ENCODE measurements around the gene MYBPC2. TPM values are rescaled to one million over a fixed set of nuclear protein-coding genes. Genes with fewer than 3 reads are reported as not detected.
A peak's percentile ranks its signal among the peaks of the same experiment; 100 is the strongest.
"Not testable (repeated sequence)": the region's sequence is repeated elsewhere in the genome, so short reads cannot be mapped to it uniquely, and the experiment has no call there.

The MYBPC2 gene
- total RNA-seq, 1 experiment from 2014 or later: 0.11 TPM

- no peak for DNase-seq (ENCODE audit: low read depth)
These were observed 25.8 kb downstream of the MYBPC2 start for GRCh38 chr19:50458396-50459066.

GRCh38 chr19:50459067-50459456, 26.4 kb downstream of the MYBPC2 start:
- DNase-seq (ENCODE audit: low read depth): no peak

GRCh38 chr19:50459638-50460037, 26.9 kb downstream of the MYBPC2 start:
- DNase-seq (ENCODE audit: low read depth): no peak

- peak; percentile 38 for DNase-seq (ENCODE audit: low read depth)
These were observed 27.6 kb downstream of the MYBPC2 start for GRCh38 chr19:50460161-50460765.

- peak; percentile 58 for DNase-seq (ENCODE audit: low read depth)
These were observed 28.6 kb downstream of the MYBPC2 start for GRCh38 chr19:50461066-50461875.

- DNase-seq (ENCODE audit: low read depth): no peak
These were observed 30.3 kb downstream of the MYBPC2 start for GRCh38 chr19:50462970-50463369.

GRCh38 chr19:50464348-50464747, 31.7 kb downstream of the MYBPC2 start:
- DNase-seq (ENCODE audit: low read depth): no peak

- no peak for DNase-seq (ENCODE audit: low read depth)
These were observed 32.3 kb downstream of the MYBPC2 start for GRCh38 chr19:50465000-50465399.

- DNase-seq (ENCODE audit: low read depth): peak; percentile 7
These were observed 33.5 kb downstream of the MYBPC2 start for GRCh38 chr19:50465986-50466705.

GRCh38 chr19:50466706-50467039, 34.0 kb downstream of the MYBPC2 start:
- no peak for DNase-seq (ENCODE audit: low read depth)

- DNase-seq (ENCODE audit: low read depth): no peak
These were observed 34.9 kb downstream of the MYBPC2 start for GRCh38 chr19:50467566-50467965.

GRCh38 chr19:50468818-50469217, 36.1 kb downstream of the MYBPC2 start:
- DNase-seq (ENCODE audit: low read depth): no peak

GRCh38 chr19:50473336-50473735, 40.6 kb downstream of the MYBPC2 start:
- not testable (repeated sequence) for DNase-seq (ENCODE audit: low read depth)

- DNase-seq (ENCODE audit: low read depth): no peak
These were observed 42.4 kb downstream of the MYBPC2 start for GRCh38 chr19:50475101-50475568.

- no peak for DNase-seq (ENCODE audit: low read depth)
These were observed 43.1 kb downstream of the MYBPC2 start for GRCh38 chr19:50475736-50476223.

- peak; percentile 88 for DNase-seq (ENCODE audit: low read depth)
These were observed 43.7 kb downstream of the MYBPC2 start, which contains the start of the genes EMC10 and GARIN5A for GRCh38 chr19:50476224-50476906. Gene EMC10 (plus strand): TSS chr19:50476507. CDS start chr19:50476545, 38 bp downstream. Gene GARIN5A (minus strand): TSS chr19:50476848. CDS start chr19:50476388, 460 bp downstream.

GRCh38 chr19:50476907-50477238, 44.2 kb downstream of the MYBPC2 start:
- no peak for DNase-seq (ENCODE audit: low read depth)

- no peak for DNase-seq (ENCODE audit: low read depth)
These were observed 45.2 kb downstream of the MYBPC2 start for GRCh38 chr19:50477751-50478515.

GRCh38 chr19:50478901-50479715, 46.4 kb downstream of the MYBPC2 start:
- DNase-seq (ENCODE audit: low read depth): no peak

Measured in LHCN-M2 (cell line).